GM15510 (cell line): ENCODE measurements around the gene SETBP1.

ENCODE experiments used
- POLR2A ChIP-seq: IDR thresholded peaks from 3 replicates; pipeline ENCODE4 v1.6.1; 2011; ENCODE audit warnings: borderline replicate concordance; ENCODE audit not compliant: insufficient read length; ENCODE audit errors: extremely low read depth

Gene SETBP1

DNA sequence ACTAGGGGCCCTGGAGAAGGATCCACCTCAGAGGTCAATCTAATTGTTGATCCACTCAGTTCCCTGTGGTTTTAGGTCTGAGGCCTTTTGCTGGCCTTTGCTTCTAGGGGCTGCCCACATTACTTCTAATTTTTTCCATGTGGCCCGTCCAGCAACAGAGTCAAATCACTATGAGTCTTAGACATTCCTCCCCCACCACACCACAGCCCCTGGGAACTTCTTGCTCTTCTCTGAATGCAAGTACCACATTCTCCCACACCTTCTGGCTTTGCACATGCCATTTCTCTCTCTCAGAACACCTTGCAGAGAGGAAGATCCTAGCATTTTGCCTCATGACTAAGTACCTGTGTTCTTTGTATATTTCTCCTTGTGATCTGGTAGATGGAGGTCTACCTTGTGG, 286.9 kb downstream of the SETBP1 start:
- no peak for TF ChIP-seq POLR2A

DNA sequence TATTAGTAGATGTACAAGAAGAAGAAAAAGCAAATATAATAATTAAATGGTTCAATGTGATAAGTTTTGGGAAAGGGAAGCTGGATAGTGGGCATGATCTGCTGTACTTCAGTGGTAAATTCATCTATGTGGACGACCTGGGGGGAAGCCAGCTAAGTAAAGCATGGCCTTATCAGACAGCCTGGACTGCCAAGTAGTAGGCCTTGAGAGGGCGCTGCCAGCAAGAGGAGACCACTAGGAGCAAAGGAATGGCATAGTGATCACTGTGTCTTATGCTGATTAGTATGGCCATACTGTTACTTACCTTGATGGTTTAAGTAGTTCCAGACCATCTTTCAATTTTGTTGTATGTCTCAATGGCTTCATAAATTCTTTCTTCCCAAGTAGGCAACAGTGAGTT, 287.6 kb downstream of the SETBP1 start:
- TF ChIP-seq POLR2A, result no peak

DNA sequence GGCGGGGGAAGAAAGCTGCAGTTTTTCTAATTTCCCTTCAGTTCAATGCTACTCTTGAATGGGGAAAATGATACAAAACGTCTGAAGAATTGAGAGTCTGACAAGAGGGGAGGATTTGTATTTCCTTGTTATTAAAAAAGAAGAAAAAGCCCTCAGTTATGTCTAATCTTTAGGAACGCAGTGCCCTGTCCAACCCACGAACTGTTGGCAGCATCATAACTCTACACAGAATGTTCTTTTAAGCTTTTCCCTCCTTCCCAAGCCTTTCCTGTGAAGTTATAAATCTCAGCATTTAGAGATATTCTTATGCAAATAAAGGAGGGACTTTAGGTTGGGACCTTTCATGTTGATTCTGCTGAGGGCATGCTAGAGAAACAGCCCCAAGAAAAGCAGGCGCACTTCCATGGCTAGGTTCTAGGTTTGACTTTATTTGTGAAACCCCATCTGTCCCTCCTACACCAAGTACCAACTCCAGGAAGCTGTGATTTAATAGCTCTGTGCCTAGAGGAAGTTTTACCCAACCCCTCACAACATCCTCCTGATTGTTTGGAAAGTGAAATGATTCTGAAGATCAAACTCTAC, 288.6 kb downstream of the SETBP1 start:
- TF ChIP-seq POLR2A, result no peak

DNA sequence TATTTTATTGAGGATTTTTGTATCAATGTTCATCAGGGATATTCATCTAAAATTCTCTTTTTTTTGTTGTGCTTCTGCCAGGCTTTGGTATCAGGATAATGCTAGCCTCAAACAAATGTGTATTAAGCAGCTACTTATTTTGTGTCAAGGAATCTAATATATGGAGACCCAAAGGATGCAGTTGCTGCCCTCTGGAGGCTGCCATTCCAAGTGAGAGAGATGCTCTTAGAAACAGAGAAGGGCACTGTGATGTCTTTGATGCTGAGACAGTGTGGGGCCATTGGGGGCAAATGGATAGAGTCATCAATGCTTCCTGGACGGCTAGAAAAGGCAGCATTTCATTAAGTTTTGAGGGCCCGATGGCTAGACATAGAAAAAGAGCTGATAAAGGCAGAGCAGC, 292.6 kb downstream of the SETBP1 start:
- TF ChIP-seq POLR2A, result no peak

DNA sequence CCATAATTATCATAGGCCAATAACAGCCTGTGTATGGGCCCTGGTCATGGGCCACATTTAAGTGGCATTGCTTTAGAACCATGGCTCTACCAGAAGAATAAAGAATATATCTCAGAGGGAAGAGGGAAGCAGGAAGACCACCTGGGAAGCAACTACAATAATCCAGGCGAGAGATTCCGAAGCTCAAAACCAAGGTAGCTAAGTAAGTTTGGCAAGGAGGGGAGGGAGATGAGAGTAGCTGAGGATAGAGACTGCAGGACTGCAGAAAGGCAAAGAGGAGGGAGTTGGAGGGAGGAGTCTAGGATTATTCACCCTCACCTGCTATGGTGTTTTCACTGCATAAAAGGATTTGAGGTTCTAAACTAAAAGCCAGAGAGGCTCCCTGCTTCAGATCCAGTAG, 293.5 kb downstream of the SETBP1 start:
- no peak for TF ChIP-seq POLR2A

DNA sequence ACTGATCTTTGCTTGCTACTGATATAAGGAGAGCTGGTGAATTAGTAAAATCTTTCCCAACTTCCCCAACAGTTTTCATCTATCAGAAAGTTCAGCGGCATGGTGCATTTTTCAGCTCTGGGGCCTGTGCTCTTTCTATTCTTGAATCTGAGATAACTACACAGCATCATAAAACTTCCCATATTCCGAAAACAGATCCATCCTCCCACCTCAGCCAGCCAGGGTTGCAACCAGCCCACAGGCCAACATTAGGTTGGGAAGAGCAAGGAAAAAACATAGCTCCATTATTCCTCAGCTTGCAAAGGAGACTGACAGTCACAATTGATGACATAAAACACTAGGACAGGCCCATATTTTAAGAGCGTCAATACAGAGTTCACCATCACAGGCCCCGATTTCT, 297.2 kb downstream of the SETBP1 start:
- no peak for TF ChIP-seq POLR2A

DNA sequence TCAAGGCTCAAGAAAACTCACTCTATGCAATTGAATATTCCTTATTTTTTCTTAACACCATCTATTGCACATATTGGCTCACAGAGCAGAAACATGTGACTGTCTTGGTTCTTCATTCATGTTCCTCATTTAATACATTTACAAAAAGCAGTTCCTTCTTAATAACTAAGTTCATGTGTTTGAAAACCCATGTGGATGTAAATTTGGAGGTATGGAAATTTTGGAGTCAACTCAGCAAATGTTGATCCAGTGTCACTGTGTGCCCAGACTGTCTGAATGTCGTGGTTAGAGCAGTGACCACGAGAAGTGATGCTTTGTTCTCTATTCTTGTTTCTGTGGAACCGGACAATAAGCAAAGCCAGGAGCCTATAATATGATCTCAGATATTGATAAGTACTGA, 299.1 kb downstream of the SETBP1 start:
- no peak for TF ChIP-seq POLR2A

DNA sequence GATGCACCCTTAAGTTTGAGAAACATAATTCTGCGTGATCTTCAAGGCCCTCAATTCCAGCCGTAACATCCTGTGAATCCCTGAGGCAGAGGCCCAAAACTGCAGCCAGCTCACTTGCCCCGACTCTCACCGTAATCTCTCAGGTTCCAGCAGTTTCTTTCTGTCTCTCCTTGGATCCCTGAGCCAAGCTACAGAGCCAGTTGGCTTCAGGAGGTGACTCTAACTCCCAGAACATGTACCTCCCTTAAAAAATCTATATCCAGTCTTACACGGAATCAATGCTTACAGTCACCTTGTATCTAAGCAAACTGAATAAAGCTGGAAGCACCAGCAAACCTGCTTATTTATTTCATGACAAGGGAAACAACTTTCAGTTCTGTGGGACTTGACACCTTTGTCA, 300.4 kb downstream of the SETBP1 start:
- TF ChIP-seq POLR2A, result no peak

DNA sequence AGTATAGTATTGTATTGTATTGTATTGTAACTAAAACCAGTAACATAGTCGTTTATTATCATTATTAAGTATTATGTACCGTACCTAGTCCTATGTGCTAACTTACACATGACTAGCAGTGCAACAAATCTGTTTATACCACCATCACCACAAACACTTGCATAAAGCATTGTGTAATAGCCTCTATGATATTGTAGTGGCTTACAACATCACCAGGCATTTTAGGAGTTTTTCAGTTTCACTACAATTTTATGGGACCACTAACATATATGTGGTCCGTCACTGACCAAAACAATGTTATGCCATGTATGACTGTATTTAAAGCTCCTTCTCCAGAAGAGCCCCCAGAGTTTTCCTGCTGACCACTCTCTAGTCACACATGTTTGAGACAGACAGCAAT, 306.2 kb downstream of the SETBP1 start:
- no peak for TF ChIP-seq POLR2A

DNA sequence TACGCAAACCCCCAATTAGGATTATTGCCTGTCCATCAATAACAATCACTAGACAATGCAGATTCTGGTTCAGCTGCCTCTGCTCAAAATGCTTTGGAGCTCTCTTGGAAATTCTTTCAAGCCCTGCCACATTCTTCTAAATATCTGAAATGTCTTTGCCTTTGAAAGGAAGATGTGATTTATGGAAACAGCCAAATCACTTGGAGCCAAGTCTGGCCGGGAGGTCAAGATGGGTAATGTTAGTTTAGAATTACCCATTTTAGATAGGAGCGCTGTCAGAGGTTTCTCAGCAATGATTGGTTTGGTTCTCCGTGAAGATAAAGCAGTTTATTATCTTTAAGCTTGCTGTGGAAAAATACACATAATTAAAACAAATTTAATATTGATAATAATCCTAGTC, 306.7 kb downstream of the SETBP1 start:
- TF ChIP-seq POLR2A, result no peak

DNA sequence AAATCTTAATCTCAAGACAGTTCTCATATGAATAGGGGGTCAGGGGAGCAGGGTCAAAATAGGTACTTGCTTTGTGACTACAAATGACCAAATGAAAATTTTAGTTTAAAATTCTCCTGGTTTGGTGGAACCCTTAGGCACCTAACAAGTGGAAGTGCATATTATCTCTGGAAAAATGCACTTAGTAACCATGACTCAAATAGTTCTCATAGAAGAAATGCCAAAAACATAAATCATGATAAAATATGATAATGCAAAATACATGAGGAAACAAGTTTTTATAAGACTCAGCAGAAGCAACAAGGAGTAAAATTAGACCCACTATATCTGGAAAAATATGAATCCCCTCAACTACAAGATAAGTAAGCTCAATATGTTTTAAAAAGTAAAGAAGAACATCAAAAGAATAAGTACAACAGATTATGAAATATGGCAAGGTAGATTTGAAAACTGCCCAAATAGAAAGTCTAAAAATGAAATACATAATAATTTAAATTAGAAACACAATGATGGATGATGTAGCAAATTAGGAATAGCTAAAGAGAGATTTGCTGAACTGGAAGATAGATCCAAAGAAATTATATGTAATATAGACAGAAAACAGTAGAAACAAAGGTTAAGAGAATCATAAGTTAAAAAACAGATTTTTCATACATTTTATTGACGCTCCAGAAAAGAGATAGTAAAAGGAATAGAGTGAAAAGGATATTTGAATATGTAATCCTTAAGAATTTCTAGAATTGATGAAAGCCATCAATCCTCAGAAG, 308.3 kb downstream of the SETBP1 start:
- TF ChIP-seq POLR2A, result no peak

DNA sequence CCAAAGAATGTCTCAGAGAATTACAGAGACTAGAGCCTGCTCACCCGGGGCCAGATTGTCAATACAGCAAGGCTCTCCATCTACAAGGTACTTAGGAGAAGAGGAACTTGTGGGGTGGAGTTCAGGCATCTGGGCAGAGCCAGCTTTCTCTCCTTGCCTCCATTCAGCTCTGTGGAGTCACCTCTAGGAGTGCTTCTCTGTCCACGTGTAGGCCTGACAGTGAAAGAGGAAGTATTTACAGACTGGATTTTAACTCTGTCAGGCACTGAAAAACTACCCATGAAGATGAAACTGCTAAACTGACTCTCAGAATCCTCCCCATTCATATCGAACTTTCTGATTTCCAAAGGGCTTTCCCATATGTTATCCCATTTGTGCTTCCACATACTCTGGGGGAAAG, 315.6 kb downstream of the SETBP1 start:
- no peak for TF ChIP-seq POLR2A

DNA sequence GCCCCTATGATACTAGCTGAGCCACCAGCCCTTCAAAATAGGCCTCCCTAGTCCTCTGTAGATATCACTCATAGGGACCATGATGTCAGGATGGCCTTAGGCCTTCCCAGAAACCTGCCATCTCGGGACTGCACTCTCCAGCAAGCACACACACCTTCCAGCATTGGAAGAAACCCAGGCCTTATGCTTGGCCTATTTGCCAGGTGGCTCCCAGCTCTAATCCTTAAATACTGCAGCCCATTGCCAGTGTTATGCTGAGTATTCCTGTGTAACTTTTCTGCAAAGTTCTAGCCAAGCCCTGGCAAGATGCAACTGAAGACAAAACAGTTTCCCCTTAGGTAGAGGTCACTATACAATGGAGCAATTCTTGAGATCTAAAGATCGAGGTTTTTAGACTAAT, 316.5 kb downstream of the SETBP1 start:
- no peak for TF ChIP-seq POLR2A

DNA sequence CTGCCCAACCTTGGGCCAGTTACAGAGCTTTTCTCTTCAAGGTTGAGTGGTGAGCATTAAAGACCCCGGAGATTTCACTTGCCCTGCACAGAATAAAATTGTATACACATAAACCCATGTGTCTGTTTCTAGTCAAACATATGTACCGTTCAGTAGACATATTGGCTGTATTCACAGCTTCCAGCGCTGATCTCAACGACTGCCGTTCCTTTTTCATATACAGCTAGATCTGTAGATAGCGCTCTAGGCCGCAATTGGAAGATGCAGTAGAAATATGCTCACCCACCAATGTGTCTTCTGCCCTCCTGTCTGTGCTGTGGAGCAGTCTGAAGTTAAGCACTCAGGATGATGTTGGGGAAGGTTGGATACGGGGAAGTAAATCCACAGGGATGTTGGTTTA, 317.7 kb downstream of the SETBP1 start:
- no peak for TF ChIP-seq POLR2A

DNA sequence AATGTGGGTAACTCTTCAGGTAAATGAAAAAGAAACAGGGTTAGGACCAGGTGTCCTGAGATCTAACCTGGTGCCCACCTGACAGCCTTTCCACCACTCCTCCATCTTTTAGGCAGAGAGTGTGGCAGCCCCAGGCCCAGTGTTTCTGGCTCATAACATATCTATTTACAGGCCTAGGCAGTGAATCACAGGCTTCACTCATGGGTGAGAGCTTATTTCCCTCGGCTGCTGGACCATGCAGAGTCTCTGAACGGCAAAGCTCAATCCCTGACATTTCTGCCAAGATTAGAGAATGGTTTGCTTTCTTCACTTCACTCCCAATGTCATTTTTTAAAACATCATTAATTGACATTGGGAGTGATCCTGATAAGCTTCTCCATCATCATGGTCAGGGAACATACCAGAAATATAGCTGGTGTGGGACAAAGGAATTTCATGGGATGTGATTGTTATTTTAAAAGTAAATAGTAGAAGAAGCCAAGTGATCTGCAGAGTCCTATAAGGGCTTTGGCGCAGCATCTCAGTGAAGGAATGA, 323.9 kb downstream of the SETBP1 start:
- no peak for TF ChIP-seq POLR2A

DNA sequence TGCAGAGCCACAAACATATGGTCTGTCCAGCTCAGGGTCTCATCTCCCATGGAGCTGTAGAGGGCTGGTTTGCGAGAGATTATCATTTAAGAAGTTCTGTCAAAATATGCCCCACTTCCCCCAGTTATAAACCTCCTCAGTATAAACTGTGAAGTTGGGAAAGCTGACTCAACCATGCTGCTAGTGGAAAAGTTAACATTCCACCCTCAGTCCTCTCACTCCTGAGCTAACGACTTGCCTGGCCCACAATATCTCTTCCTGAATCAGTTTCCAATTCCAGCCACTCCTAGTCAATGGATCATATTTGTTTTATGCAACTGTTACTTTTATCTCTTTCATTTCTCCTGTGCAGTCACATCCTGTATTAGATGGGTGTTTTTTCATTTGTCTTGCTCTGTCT, 326.2 kb downstream of the SETBP1 start:
- TF ChIP-seq POLR2A, result no peak
